WI38 (cell line): ENCODE measurements around the gene LDHAL6B.
A peak's percentile ranks its signal among the peaks of the same experiment; 100 is the strongest.

Experiments
- H3K4me3 ChIP-seq: 2 replicates; pipeline ENCODE4 v1.5.1; 2011; ENCODE audit warnings: low read depth, mild to moderate bottlenecking, control low read depth, low read length
- TF ChIP-seq, protein P1 (sequence below): IDR thresholded peaks from 2 replicates; pipeline ENCODE4 v1.5.1; 2012; ENCODE audit warnings: low read depth, mild to moderate bottlenecking, control low read depth, low read length

The LDHAL6B gene

DNA sequence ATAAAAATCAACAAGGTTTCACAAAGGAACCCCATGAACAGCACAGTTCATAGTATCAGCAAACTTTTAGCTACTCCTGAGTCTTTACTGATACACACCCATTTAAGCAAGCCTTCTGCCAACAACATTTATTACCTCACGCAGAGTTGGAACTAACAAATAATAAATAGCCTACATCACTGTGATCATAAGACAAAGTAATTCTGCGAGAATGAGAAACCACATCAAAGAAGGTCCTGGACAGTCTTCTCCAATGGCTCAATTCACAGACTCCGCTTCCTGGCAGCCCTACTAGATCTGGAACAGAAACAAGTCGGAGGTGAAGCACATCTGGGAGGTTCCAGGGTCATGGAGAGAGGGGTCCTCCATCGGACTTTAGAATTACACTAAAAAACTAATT is 37.0 kb downstream of the LDHAL6B start:
- H3K4me3 ChIP-seq, result no peak overlapping the region
- TF ChIP-seq, protein P1, sequence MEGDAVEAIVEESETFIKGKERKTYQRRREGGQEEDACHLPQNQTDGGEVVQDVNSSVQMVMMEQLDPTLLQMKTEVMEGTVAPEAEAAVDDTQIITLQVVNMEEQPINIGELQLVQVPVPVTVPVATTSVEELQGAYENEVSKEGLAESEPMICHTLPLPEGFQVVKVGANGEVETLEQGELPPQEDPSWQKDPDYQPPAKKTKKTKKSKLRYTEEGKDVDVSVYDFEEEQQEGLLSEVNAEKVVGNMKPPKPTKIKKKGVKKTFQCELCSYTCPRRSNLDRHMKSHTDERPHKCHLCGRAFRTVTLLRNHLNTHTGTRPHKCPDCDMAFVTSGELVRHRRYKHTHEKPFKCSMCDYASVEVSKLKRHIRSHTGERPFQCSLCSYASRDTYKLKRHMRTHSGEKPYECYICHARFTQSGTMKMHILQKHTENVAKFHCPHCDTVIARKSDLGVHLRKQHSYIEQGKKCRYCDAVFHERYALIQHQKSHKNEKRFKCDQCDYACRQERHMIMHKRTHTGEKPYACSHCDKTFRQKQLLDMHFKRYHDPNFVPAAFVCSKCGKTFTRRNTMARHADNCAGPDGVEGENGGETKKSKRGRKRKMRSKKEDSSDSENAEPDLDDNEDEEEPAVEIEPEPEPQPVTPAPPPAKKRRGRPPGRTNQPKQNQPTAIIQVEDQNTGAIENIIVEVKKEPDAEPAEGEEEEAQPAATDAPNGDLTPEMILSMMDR, result no peak

DNA sequence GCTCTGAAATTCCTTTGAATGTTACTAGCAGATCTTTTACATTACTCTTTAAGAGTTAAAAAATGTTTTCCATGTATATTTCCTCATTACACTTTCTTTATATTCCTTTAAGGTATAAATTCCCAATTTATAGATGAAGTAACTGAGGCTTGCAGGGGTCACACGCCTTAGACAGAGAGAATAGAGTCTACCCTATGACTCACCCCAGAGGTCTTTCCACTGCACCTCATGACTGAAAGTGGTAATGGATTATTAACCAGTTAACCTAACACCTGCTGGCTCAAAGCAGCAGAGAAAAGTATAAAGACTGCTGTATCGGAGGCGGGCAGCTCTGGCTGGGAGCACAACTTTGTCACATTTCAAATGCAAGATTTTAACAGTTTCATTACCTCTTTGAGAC is 37.7 kb downstream of the LDHAL6B start:
- TF ChIP-seq, protein P1, result no peak
- H3K4me3 ChIP-seq, result no peak overlapping the region

DNA sequence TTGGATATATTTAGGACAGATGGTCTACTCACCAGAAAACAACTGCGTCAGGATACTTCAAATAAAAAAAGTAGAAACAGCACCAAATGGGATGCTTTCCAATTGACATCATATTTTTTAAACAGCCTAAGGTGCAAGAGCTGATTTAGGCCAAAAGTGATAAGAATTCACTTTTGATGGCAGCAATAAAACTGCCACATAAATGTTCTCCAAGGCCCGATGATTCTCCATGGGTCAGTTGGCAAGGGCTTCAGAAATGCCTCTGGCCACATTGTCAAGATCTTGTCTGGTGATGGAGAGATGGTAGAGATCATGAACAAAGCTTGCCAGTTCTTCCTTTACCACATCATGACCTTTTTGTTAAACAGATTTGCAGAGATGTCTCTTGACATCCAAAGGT is 38.9 kb downstream of the LDHAL6B start:
- TF ChIP-seq, protein P1, result no peak
- H3K4me3 ChIP-seq, result no peak overlapping the region

DNA sequence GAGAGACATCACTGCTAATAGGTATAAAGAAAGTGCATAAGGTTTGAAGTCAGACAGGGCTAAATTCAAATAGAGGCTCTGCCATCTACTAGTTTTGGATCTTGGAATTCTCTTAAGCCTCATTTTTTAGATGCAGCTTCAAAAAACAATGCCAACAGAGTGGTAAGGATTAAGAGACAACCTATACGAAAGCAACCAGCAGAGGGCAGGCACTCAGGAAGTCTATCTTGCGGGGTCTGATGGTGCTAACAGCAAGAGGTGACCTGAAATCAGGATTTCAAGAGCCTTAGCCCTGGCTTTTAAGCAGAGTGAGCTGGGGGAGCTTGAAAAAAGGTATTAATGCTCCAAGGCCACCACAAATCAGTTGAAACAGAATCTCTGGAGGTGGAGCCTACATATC is 40.7 kb downstream of the LDHAL6B start:
- H3K4me3 ChIP-seq, result no peak overlapping the region
- TF ChIP-seq, protein P1, result peak; percentile 53

DNA sequence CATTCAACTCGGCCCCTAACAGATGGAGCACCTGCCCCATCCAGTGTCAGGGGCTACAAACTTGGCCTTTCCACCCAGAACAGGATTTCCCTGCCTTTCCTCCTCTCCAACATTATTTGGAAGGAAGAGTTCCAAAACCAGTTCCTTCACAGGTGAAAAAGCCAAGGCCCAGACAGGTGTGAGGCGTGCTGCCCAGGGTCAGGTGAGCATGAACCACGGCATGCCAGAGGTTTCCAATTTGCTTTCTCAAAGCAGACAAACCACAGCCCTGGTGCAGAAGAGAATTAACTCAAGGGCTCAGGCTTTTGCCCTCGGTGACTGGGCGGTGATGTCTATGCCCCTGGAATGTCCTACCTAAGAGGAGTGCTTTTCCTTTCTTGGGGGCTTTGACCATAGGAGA is 43.2 kb downstream of the LDHAL6B start:
- no peak overlapping the region for H3K4me3 ChIP-seq
- TF ChIP-seq, protein P1, result no peak

DNA sequence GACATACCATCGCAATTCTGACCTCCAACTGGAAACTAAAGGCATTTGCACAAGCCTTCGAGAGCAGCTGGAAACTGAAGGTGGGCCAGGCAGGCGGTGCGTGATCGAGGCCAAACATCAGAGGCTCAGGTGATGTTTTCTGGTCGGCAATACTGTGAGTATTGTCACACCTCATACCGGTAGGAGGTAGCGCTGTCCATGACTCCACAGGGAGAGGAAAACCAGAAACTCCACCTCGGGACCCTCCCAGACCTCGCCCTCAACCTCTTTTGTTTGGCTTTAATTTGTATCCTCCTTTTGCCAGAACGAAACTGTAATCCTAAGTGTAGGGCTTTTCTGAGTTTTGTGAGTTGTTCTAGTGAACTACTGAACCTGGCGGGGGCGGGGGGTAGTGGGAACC is 43.6 kb downstream of the LDHAL6B start:
- TF ChIP-seq, protein P1, result no peak
- H3K4me3 ChIP-seq, result no peak overlapping the region

DNA sequence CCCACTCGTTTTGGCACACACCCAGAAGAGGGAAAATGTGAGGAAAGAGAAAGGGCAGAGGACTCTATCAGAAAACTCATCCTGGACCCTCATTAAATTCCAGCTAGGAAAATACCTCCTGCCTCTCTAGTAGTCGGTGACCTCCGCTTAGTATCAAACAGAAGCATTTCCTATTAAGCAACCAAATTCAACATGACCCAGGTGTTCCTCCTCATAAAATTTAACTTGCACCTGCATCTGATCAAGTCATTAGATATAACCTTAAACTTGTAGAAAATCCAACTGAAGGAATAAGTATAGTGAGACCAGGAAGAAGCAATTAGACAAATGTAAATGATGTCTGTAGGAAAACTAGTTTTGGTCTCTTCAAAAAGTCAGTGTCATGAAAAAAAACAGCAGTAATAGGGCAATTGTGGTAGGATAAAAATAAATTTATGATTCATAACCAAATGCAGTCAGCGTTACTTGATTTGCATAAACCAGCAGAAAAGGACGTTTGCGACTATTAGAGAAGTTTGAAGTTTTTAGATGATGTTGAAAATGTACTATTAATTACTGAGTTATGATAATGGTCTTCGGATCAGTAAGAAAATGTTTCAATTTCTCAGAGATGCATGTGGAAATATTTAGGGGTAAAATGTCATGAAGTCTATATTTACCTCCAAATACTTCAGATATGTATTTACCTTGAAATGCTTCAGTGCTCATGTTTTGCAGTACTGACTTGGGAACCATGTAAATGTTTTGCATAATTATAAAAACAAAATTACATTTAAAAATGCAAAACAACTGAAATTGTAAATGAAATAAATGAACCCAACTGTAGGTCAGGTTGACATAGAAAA is 44.6 kb downstream of the LDHAL6B start:
- no peak overlapping the region for H3K4me3 ChIP-seq
- TF ChIP-seq, protein P1, result no peak
